Fibroblast of skin of right quadriceps (primary cell): ENCODE measurements around the gene DDX11.
"Not testable (repeated sequence)": the region's sequence is repeated elsewhere in the genome, so short reads cannot be mapped to it uniquely, and the experiment has no call there.

ENCODE experiments used
- DNase-seq: peaks from one replicate; pipeline ENCODE4 v3.0.0-alpha.2; 2013

Gene DDX11

GRCh38 chr12:31073527-31074332 is at the start of gene DDX11:
DDX11 (plus strand) TSS chr12:31073860; CDS start chr12:31078394, 4,534 bp downstream.
- DNase-seq, result peak; percentile 87

- DNase-seq, result no peak
Measured at GRCh38 chr12:31026202-31026601, 47.5 kb upstream of the DDX11 start.

DNA sequence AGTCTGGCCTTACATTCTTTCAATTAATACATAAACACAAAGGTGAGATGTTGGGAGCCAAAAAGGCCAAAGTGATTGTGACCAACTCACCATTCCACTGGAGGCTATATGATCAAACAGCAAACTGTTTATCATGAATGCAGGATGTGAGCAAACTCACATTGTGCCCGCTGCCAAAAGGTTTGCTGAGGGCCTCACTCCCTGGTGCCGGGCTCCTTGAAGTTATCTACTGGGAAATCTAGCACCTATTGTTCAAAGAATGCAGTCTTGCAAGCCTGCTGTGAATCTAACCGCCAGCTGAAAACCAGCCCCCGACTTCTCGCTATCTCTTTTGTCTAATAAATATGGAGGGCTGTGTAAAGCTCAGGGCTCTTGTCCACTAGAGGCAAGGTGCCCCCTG is 46.7 kb upstream of the DDX11 start:
- DNase-seq, result not testable (repeated sequence)

GRCh38 chr12:31029468-31029867 is 44.2 kb upstream of the DDX11 start:
- no peak for DNase-seq

GRCh38 chr12:31029916-31030562 is 43.6 kb upstream of the DDX11 start:
- DNase-seq, result no peak

- no peak for DNase-seq
Measured at GRCh38 chr12:31031951-31032335, 41.7 kb upstream of the DDX11 start.

DNA sequence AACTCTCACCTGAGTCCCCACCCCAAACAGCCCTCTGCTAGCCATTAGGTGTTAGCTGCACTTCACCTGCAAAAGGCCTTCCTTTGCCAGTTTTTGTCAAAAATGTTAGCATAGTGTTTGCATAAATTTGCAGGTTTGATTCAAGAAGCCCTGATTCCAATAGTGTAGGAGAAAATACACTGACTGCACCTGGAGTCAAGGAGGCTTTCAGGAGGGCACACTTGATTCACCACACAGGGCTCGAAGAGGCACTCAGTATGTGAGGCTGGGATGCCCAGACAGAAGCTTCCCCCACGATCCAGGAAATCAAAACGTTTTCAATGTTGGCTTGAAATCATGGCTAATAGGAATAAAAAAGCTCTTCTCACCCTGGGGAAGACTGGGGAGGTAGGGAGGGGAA is 40.5 kb upstream of the DDX11 start:
- no peak for DNase-seq

- no peak for DNase-seq
Measured at GRCh38 chr12:31033681-31034080, 40.0 kb upstream of the DDX11 start.

DNA sequence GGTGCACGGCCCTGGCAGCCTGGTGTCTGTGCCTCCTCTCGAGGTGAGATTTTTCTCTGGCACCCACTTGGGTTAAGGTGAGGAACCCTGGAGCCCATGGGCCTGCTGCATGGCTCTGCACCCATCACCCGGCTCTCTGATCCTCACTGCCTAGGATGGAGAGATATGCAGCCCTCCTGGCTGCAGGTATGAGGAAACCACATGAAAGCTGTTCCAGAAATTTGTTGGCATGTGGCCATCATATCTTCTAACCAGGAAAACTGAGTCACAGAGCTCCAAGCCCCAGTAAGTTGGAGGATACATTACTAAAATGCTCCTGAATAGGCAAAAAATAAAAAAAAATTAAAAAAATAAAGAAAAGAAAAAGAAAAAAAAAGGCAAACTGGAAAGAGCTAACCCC is 39.3 kb upstream of the DDX11 start:
- no peak for DNase-seq

- peak; percentile 6 for DNase-seq
Measured at GRCh38 chr12:31035226-31035625, 38.4 kb upstream of the DDX11 start.

DNA sequence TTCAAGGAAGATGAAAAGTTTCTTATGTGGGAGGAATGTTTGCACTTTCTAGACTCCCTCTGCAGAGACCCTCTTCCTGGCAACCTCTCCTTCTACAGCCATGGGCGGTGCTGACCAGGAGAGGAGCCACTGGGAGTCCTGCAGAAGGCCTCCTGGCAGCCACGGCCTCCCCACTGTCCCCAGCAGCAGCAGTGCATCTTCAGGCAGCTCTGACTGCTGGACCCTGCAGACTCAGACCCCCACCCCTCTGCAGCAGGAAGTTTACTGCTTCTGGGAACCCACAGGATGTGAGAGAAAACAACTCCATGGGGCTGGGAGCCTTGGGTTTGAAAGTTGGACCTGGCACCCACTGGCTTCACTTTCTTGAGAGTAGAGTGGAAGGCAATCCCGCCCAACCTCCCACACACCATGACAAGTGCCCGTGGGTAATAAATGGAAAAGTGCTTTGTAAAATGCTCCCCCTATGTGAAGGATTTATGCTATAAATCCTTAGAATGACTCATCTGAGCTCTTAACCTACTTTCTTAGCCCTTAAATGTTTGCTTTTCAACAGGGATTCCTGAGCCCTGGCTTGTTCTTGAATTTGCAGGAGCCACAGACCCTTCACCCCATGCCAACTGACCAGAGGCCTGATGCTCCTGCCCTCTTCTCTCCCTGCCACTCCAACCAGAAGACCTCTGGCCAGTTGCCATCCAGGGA is 37.5 kb upstream of the DDX11 start:
- peak; percentile 7 for DNase-seq

- no peak for DNase-seq
Measured at GRCh38 chr12:31037028-31037427, 36.6 kb upstream of the DDX11 start.

GRCh38 chr12:31037931-31038330 is 35.7 kb upstream of the DDX11 start:
- DNase-seq, result no peak

GRCh38 chr12:31041033-31041564 is 32.6 kb upstream of the DDX11 start:
- DNase-seq, result no peak

- DNase-seq, result not testable (repeated sequence)
Measured at GRCh38 chr12:31050143-31050542, 23.5 kb upstream of the DDX11 start.

GRCh38 chr12:31050548-31050947 is 23.1 kb upstream of the DDX11 start:
- peak; percentile 45 for DNase-seq

- not testable (repeated sequence) for DNase-seq
Measured at GRCh38 chr12:31051692-31052091, 22.0 kb upstream of the DDX11 start.

DNA sequence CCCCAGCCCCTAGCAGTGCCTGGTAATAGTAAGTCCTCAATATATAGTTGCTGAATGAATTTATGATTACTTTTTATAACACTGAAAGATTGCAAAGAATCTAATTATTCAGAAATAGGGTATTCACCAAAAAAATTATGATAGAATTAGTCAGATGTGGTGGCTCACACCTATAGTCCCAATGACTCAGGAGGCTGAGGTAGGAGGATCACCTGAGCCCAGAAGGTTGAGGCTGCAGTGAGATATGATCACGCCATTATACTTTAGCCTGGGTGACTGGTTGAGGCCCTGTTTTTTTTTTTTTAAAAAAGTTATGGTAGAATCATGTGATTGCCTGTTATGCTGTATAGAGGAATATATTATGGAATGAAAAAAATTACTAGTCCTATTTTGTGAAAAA is 21.5 kb upstream of the DDX11 start:
- not testable (repeated sequence) for DNase-seq

DNA sequence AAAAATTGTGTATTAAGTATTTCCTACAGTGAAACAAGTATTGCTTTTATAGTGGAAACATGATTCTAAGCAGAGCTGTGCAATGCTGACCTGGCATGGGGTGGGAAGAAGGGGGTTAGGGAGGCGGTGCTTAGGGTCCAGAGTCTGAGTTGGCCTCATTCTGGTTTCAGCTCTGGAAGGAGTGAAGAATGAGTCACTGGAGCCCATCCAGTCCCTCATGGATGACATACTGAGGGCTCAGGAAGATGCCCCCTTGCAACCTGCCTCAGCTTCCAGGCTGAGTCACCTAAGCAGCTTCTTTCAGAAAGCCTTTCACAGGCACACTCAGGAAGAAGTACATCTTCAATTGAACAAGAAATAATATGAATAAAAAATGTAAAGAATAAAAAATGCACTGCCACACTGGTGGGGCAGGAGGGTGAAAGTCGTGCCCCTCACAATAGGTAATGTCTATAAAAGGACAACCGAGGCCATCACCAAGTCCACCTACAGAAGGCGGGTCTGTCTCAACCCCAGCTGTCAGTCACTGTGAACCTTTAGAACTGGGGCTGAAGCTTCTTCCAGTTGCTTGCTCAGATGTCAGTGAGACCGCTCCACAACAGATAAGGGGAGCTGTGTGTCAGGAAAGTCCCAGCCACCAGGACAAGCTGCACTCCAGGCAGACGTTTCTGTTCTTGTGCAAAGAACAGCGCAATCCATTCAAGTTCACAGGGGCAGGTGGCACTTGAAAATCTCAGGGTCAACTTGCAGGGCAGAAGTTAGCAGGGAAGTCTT is 20.8 kb upstream of the DDX11 start:
- peak; percentile 70 for DNase-seq

DNA sequence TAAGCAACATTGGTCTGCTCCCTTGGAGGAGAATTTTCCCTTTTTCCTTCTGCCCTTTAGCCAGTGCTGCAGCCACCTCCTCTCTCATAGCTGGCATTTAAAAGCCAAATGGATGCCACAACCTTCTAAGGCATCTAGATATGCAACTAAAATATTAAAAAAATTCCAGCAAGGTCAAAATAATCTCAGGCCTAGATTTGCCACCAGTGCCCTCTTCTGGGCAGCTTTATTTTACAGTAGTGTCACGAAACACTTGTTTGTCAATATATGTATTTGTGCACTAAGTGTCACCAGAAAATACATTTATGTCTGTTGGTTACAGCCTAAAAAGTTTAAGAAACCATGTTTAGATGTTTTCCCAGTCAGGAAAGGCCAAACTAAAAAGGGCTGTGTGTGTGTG is 19.7 kb upstream of the DDX11 start:
- not testable (repeated sequence) for DNase-seq

DNA sequence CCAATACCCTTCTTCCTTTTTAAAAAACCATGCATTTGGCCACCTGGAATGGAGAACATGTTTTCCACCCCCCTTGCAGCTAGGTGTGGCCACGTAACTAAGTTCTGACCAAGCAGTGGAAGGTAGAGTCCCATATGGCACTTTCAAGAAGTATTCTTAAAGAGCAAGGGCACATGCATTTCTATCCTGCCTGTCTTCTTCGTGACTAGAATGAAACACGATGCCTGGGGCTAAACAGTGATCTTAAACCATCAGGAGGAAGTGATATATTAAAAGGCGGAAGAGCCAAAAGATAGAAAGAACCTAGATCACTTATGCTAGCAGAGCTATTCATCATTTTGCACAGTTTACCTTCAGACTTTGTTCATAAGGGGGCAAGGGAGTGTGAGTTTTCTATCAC is 16.0 kb upstream of the DDX11 start:
- no peak for DNase-seq

DNA sequence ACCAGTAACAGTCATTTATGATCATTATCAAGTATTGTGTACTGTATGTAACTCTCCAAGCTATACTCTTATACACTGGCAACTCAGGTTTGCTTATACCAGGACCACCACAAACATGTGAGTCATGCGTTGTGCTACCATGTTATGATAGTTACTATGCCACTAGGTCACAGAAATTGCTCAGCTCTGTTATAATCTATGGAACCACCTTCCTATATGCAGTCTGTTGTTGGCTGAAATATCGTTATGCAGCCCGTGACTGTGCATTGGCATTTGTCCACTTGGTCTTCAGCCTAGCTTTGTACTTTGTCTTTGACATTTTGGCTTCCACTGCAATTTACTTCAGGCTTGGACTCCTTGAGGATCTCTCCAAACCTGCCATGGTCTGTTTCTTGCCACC is 7.5 kb upstream of the DDX11 start:
- DNase-seq, result not testable (repeated sequence)

GRCh38 chr12:31067656-31068055 is 6.0 kb upstream of the DDX11 start:
- not testable (repeated sequence) for DNase-seq
